Ureter (tissue), 1 donor: Measurements from ENCODE around the gene SPAG6. TPM values are rescaled to one million over a fixed set of nuclear protein-coding genes. Genes with fewer than 3 reads are reported as not detected.

Experiments
- DNase-seq: peaks from one replicate; pipeline ENCODE4 v3.0.0-alpha.2; 2020; ENCODE audit warnings: low spot score
- total RNA-seq: library from RNA; stranded (reverse); gene quantifications from one replicate; pipeline ENCODE4 v1.2.4, GENCODE V29; 2023
- donor health status: DM: yes; HTN: yes; CAD: no.

The SPAG6 gene
- total RNA-seq, 1 donor from 2014 or later: 2.6 TPM

- peak; percentile 47 for DNase-seq
Observed at GRCh38 chr10:22321924-22322640, 23.2 kb upstream of the SPAG6 start.

GRCh38 chr10:22322641-22323160, 22.6 kb upstream of the SPAG6 start:
- DNase-seq: no peak

GRCh38 chr10:22323538-22324305, 21.6 kb upstream of the SPAG6 start:
- no peak for DNase-seq

GRCh38 chr10:22324413-22324812, 20.9 kb upstream of the SPAG6 start:
- DNase-seq: no peak

GRCh38 chr10:22324893-22325271, 20.4 kb upstream of the SPAG6 start:
- DNase-seq: no peak

- DNase-seq: peak; percentile 64
Observed at GRCh38 chr10:22325272-22326144, 19.8 kb upstream of the SPAG6 start.

- no peak for DNase-seq
Observed at GRCh38 chr10:22326145-22326702, 19.1 kb upstream of the SPAG6 start.

- no peak for DNase-seq
Observed at GRCh38 chr10:22329150-22329549, 16.1 kb upstream of the SPAG6 start.

- DNase-seq: no peak
Observed at GRCh38 chr10:22332116-22332692, 13.1 kb upstream of the SPAG6 start.

GRCh38 chr10:22333167-22333974, 11.9 kb upstream of the SPAG6 start:
- no peak for DNase-seq

GRCh38 chr10:22333975-22334282, 11.4 kb upstream of the SPAG6 start:
- DNase-seq: no peak

- no peak for DNase-seq
Observed at GRCh38 chr10:22334414-22335172, 10.7 kb upstream of the SPAG6 start.

- DNase-seq: peak; percentile 52
Observed at GRCh38 chr10:22335173-22335933, 9.9 kb upstream of the SPAG6 start.

- DNase-seq: no peak
Observed at GRCh38 chr10:22338185-22338900, 7.0 kb upstream of the SPAG6 start.

GRCh38 chr10:22338931-22339330, 6.4 kb upstream of the SPAG6 start:
- no peak for DNase-seq

- no peak for DNase-seq
Observed at GRCh38 chr10:22339761-22340328, 5.5 kb upstream of the SPAG6 start.

GRCh38 chr10:22340329-22341189, 4.7 kb upstream of the SPAG6 start:
- DNase-seq: peak; percentile 65
